Mesendoderm (in vitro differentiated cells): ENCODE measurements around the gene MRPL53.

Experiments used
- DNase-seq: peaks from one replicate; pipeline ENCODE4 v3.0.0; 2013
- H2AK5ac ChIP-seq: 2 replicates; pipeline ENCODE4 v1.6.1; 2013; ENCODE audit warnings: low read length, inconsistent platforms
- H2BK120ac ChIP-seq: 2 replicates; pipeline ENCODE4 v1.6.1; 2013; ENCODE audit warnings: low read depth, mild to moderate bottlenecking, low read length, moderate library complexity, mixed read lengths
- H2BK15ac ChIP-seq: replicated peaks from 2 replicates; pipeline ENCODE4 v1.6.1; 2013; ENCODE audit warnings: low read depth, mild to moderate bottlenecking, moderate library complexity
- H2BK5ac ChIP-seq: 2 replicates; pipeline ENCODE4 v1.6.1; 2013; ENCODE audit warnings: low read length, inconsistent platforms
- H3K18ac ChIP-seq: 2 replicates; pipeline ENCODE4 v1.6.1; 2013; ENCODE audit warnings: mild to moderate bottlenecking, low read length, mixed read lengths
- H3K23ac ChIP-seq: one replicate; pipeline ENCODE4 v1.6.1; 2013; ENCODE audit warnings: low read length
- H3K27ac ChIP-seq: 2 replicates; pipeline ENCODE4 v1.5.1; 2013; ENCODE audit warnings: low read depth, mild to moderate bottlenecking, inconsistent platforms, low read length, moderate library complexity
- H3K27me3 ChIP-seq: 2 replicates; pipeline ENCODE4 v1.6.1; 2013; ENCODE audit warnings: low read length, control low read depth, mild to moderate bottlenecking, inconsistent platforms; ENCODE audit not compliant: insufficient read depth, poor library complexity
- H3K36me3 ChIP-seq: 2 replicates; pipeline ENCODE4 v1.6.1; 2013; ENCODE audit warnings: low read length, inconsistent platforms; ENCODE audit not compliant: control insufficient read depth, insufficient read depth
- H3K4ac ChIP-seq: one replicate; pipeline ENCODE4 v1.6.1; 2013; ENCODE audit warnings: low read depth, mild to moderate bottlenecking, low read length, moderate library complexity
- H3K4me1 ChIP-seq: 2 replicates; pipeline ENCODE4 v1.6.1; 2013; ENCODE audit warnings: low read depth, low read length, inconsistent platforms; ENCODE audit not compliant: control insufficient read depth
- H3K4me2 ChIP-seq: 2 replicates; pipeline ENCODE4 v1.6.1; 2013; ENCODE audit warnings: low read length
- H3K4me3 ChIP-seq: 2 replicates; pipeline ENCODE4 v1.5.1; 2013; ENCODE audit warnings: mild to moderate bottlenecking, low read length
- H3K56ac ChIP-seq: one replicate; pipeline ENCODE4 v1.6.1; 2013; ENCODE audit warnings: low read length
- H3K79me1 ChIP-seq: 2 replicates; pipeline ENCODE4 v1.6.1; 2013; ENCODE audit warnings: low read length, inconsistent platforms
- H3K79me2 ChIP-seq: 2 replicates; pipeline ENCODE4 v1.6.1; 2013; ENCODE audit warnings: mild to moderate bottlenecking, low read length; ENCODE audit not compliant: control insufficient read depth, insufficient read depth
- H3K9ac ChIP-seq: 2 replicates; pipeline ENCODE4 v1.6.1; 2013; ENCODE audit warnings: low read length, inconsistent platforms
- H4K5ac ChIP-seq: one replicate; pipeline ENCODE4 v1.6.1; 2013; ENCODE audit warnings: low read length
- H4K8ac ChIP-seq: one replicate; pipeline ENCODE4 v1.6.1; 2013; ENCODE audit warnings: low read depth, mild to moderate bottlenecking, control low read depth, low read length, moderate library complexity
- WGBS: extraction: QIAGEN DNeasy Blood & Tissue Kit; methylation state at CpG from one replicate; pipeline ENCODE4 v1.1.7; 2013; ENCODE audit warnings: low lambda C conversion rate, missing lambda C conversion rate; ENCODE audit not compliant: insufficient coverage; ENCODE audit errors: extremely low coverage; 5-methylcytosine and 5-hydroxymethylcytosine counted together

The MRPL53 gene

DNA sequence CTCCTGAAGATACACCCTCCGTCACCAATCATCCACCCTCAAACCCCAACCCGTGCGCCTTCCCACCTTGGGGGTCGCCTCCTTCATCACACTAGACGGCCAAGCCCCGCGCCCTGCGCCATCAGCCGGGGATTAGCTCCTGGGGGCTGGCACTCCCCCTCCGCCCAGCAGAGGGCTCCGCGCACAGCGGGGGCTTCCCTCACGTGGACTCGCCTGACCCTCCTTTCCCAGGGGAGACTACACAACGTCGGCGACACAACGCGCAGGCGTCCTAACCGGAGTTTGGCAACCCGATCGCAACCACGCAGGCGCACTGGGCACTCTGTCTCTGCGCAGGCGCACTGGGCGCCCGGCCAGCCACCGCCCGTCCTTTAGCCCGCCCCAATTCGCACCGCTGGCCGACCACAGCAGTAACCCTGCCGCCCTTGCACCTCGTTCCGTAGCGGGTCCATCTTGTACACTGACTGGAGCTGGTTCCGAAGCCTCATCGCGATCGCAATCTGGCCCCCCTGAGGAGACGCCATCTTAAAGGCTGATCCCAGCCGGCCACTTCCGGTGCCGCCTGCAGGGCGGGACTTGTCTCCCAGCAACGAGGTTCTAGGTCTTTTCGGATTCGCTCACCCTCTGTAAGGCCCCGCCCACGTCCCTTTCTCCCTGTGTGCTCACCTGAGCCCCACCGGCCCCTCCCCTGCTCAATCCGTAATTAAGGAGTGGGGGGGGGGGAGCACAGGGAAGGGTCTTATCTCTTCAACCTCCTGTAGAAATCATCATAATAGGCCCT is 34.9 kb upstream of the MRPL53 start, which contains the start of gene PCGF1:
Gene PCGF1 (minus strand): TSS at position 551 of the 781 bp plus-strand sequence. CDS start 27 bp downstream, at position 524.
- H4K8ac ChIP-seq = no peak within 1 kb of the TSS
- peak within 1 kb of the TSS; percentile 83 for H3K4me2 ChIP-seq
- WGBS = no CpG with 5 or more reads among the region's 56 CpGs
- peak; percentile 99 for DNase-seq
- H3K18ac ChIP-seq = peak within 1 kb of the TSS; percentile 97
- H4K5ac ChIP-seq = peak within 1 kb of the TSS; percentile 44
- peak within 1 kb of the TSS; percentile 91 for H3K4me3 ChIP-seq
- peaks cover 45% of the 10 kb centered on the region for H3K27me3 ChIP-seq
- peak within 1 kb of the TSS; percentile 61 for H3K27ac ChIP-seq
- no peaks in the 10 kb centered on the region for H3K36me3 ChIP-seq
- peak within 1 kb of the TSS; percentile 93 for H3K4ac ChIP-seq
- H3K23ac ChIP-seq = peak within 1 kb of the TSS; percentile 70
- H3K9ac ChIP-seq = peak within 1 kb of the TSS; percentile 96
- H2BK15ac ChIP-seq = no peak within 1 kb of the TSS
- peak within 1 kb of the TSS; percentile 66 for H2BK120ac ChIP-seq
- peak within 1 kb of the TSS; percentile 99 for H2BK5ac ChIP-seq
- H2AK5ac ChIP-seq = no peak within 1 kb of the TSS
- no peaks in the 10 kb centered on the region for H3K79me1 ChIP-seq
- no peaks in the 10 kb centered on the region for H3K79me2 ChIP-seq
- peak within 1 kb of the TSS; percentile 100 for H3K56ac ChIP-seq
- H3K4me1 ChIP-seq = peaks cover 6% of the 10 kb centered on the region

DNA sequence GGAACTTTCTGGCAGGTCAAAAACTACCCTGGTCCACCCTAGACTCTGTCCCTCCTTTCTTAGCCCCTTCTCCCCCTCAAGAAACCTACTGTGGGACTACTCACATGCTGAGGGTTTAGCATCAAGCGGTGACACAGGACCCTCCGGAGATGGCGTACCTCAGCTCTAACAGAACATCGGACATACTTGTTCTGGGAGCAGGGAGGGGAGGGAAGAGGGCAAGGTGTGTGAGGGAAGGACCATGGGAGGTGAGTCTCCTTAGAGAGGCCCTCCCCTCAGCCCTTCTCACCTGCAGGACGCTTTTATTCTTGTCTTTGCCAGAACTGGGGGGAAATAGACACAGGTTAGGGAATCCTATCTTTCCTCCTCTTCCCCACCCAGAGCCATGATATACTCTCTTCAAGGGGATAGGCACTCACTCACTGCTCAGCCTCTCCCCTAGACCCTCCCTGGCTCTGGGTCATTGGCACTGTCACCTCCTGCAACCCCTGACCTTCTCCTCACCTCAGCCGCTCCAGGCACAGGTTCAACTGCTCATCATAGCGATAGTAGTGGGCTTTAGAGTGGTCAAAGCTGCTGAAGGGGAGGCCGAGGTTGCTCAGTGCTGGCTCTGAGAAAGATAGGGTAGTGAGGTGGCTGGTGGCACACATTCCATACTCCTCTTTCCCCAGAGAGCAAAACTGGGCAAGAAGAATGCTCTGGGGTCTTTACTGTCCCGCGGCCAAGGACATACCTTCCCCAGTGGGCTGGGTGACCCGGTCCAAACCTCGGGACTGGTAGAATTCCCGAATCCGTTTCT is 33.2 kb upstream of the MRPL53 start:
- H2BK120ac ChIP-seq = no peak overlapping the region
- H2BK5ac ChIP-seq = no peak overlapping the region
- H2BK15ac ChIP-seq = no peak overlapping the region
- no peak overlapping the region for H3K4ac ChIP-seq
- H3K27me3 ChIP-seq = peaks cover 50% of the 10 kb centered on the region
- H3K79me1 ChIP-seq = no peaks in the 10 kb centered on the region
- H3K27ac ChIP-seq = no peak overlapping the region
- no peak overlapping the region for H3K56ac ChIP-seq
- no CpG with 5 or more reads among the region's 14 CpGs for WGBS
- H3K4me1 ChIP-seq = peaks cover 6% of the 10 kb centered on the region
- H3K9ac ChIP-seq = no peak overlapping the region
- no peaks in the 10 kb centered on the region for H3K79me2 ChIP-seq
- H4K8ac ChIP-seq = no peak overlapping the region
- DNase-seq = no peak
- no peaks in the 10 kb centered on the region for H3K36me3 ChIP-seq
- H3K18ac ChIP-seq = no peak overlapping the region
- H3K4me3 ChIP-seq = no peak overlapping the region
- H3K4me2 ChIP-seq = no peak overlapping the region
- no peak overlapping the region for H3K23ac ChIP-seq
- H2AK5ac ChIP-seq = no peak overlapping the region
- H4K5ac ChIP-seq = no peak overlapping the region

DNA sequence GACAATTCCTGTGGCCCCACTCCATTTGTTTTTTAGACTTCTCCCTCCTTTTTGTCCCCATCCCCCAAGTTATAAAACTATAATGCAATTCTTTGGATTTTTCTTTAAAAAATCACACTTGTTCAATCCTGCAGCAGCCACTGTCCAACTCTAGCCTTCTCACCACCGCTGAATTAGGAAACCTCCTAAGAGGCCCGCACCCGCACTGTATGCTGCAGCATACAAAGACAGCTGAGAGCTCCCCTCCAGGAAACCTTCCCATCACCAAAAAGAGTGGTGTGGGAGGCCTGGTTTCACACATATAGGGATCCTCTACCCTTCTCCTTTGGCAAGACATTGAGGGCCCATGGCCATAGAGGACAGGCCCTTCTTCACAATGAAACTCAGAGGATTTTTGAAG is 32.1 kb upstream of the MRPL53 start:
- Histone ChIP-seq H2BK5ac (no peak overlapping the region), H4K5ac (no peak overlapping the region), H3K18ac (no peak overlapping the region), H3K79me2 (no peaks in the 10 kb centered on the region), H2BK120ac (no peak overlapping the region), H3K27ac (no peak overlapping the region), H3K4me2 (no peak overlapping the region), H3K56ac (no peak overlapping the region), H4K8ac (no peak overlapping the region), H3K9ac (no peak overlapping the region), H3K4ac (no peak overlapping the region), H3K79me1 (no peaks in the 10 kb centered on the region), H3K27me3 (peaks cover 51% of the 10 kb centered on the region), H3K36me3 (no peaks in the 10 kb centered on the region), H2AK5ac (no peak overlapping the region), H3K4me1 (peaks cover 6% of the 10 kb centered on the region), H3K4me3 (no peak overlapping the region), H3K23ac (no peak overlapping the region), H2BK15ac (no peak overlapping the region)
- DNase-seq = no peak
- no CpG with 5 or more reads among the region's 3 CpGs for WGBS

DNA sequence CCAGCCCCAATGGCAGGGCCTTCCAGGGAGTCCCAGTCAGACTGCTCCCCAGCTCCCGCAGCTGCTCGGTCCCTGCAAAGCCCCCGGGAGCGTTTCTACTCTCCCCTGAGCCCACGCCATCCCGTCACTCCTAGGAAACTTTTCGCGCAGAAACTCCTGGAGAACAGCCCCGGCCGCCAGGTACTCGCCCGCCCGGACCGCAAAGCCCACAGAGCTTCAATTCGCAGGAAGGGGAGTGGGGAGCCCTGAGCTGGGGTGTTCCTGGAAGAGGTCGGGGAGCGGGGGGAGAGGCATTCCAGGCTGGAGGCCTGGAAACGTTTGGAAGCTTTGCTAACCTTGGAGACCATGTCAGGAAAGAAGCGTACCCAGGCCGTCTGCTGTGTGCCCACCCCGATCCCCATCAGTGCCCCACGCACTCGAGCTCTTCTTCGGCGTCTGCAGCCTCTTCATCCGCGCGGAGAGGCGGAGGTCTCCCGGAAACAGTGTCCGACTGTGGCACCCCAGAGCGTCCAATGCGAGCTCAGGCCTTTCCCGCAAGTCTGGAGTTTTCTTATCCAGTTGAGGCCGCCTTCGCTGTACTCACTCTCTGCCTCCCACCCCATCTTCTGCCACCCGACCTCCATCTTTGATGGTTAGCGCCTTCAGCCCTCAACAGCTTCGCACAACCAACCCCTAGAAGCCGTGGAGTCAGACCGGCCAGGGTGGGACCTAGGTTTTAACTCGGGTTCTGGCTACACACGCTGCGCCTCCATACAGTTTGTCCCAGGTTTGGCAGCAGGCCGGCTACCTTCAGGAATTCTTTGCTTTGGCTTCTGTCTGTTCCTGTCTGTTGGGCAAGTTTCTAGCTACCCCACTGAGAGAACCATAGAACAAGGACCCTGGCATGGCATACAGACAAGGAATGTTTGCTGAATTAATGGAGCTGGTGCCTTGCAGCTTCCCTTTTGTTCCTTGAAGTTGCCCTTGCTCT is 31.3 kb upstream of the MRPL53 start:
- no peak overlapping the region for H3K23ac ChIP-seq
- peaks cover 56% of the 10 kb centered on the region for H3K27me3 ChIP-seq
- no peak overlapping the region for H2BK120ac ChIP-seq
- DNase-seq = no peak
- H2BK5ac ChIP-seq = no peak overlapping the region
- H3K4ac ChIP-seq = no peak overlapping the region
- H3K4me1 ChIP-seq = peaks cover 6% of the 10 kb centered on the region
- H3K18ac ChIP-seq = peak overlapping the region; percentile 22
- no peaks in the 10 kb centered on the region for H3K79me2 ChIP-seq
- WGBS = no CpG with 5 or more reads among the region's 45 CpGs
- H4K5ac ChIP-seq = no peak overlapping the region
- no peaks in the 10 kb centered on the region for H3K36me3 ChIP-seq
- H2AK5ac ChIP-seq = no peak overlapping the region
- H4K8ac ChIP-seq = no peak overlapping the region
- H2BK15ac ChIP-seq = no peak overlapping the region
- no peak overlapping the region for H3K27ac ChIP-seq
- H3K4me2 ChIP-seq = peak overlapping the region; percentile 20
- peak overlapping the region; percentile 46 for H3K9ac ChIP-seq
- H3K4me3 ChIP-seq = peak overlapping the region; percentile 14
- H3K56ac ChIP-seq = peak overlapping the region; percentile 81
- no peaks in the 10 kb centered on the region for H3K79me1 ChIP-seq

DNA sequence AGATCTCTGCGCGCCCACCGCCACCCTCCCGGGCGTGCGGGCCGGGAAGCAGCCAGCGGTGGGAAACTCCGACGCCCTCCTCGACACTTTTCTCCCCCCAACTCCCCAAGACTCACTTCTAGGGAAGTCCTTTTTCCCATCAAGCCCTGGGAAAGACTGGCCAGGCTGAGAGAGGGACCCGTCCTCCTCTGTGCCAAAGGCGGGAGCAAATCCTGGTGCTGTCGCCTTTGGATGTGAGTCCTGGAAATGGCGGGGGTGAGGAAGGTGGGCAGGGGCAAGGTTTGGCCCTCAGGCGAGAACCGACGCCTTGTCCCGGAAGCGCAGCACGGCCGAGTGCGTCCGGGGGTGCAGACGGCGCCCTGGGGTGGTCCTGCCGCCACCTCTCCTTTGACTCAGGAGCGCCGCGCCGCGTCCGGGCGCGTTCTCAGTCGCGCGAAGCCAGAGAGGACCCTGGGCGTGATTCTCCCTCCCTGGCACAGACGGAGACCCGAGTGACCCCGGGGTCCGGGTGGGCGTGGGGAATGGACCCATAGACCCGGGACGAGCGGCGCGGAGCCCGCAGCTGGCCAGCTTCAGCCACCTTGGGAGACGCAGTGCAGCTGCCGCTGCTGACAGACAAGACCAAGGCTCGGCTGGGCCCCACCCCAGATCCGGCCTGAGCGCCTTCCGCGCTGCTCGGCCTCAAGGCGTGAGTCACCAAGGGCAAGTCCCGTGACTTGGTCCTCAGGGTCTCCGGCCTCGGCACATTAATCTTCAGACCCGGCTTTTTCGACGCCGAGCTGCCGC is 30.4 kb upstream of the MRPL53 start:
- no peak overlapping the region for H2BK5ac ChIP-seq
- H3K56ac ChIP-seq = peak overlapping the region; percentile 81
- no peak overlapping the region for H2AK5ac ChIP-seq
- peak overlapping the region; percentile 22 for H3K18ac ChIP-seq
- peak overlapping the region; percentile 20 for H3K4me2 ChIP-seq
- no CpG with 5 or more reads among the region's 67 CpGs for WGBS
- no peak overlapping the region for H2BK120ac ChIP-seq
- no peak overlapping the region for H4K8ac ChIP-seq
- H3K27ac ChIP-seq = no peak overlapping the region
- no peak overlapping the region for H3K4ac ChIP-seq
- no peak overlapping the region for H2BK15ac ChIP-seq
- no peaks in the 10 kb centered on the region for H3K79me2 ChIP-seq
- H3K27me3 ChIP-seq = peaks cover 63% of the 10 kb centered on the region
- H3K4me1 ChIP-seq = peaks cover 7% of the 10 kb centered on the region
- H3K9ac ChIP-seq = peak overlapping the region; percentile 46
- no peaks in the 10 kb centered on the region for H3K36me3 ChIP-seq
- DNase-seq = peak; percentile 78
- no peak overlapping the region for H4K5ac ChIP-seq
- peak overlapping the region; percentile 18 for H3K4me3 ChIP-seq
- no peak overlapping the region for H3K23ac ChIP-seq
- no peaks in the 10 kb centered on the region for H3K79me1 ChIP-seq
